Dermis microvascular lymphatic vessel endothelial cell (primary cell): ENCODE data around the gene KRT78. TPM values are rescaled to one million over a fixed set of nuclear protein-coding genes. Genes with fewer than 3 reads are reported as not detected.

ENCODE experiments used
- DNase-seq, 2 donors: peaks; one replicate each; pipeline versions ENCODE4 v3.0.0 to v3.0.0-alpha.2; 2010; ENCODE audit warnings: low read depth in 2 of 2
- total RNA-seq: library from RNA; depleted of rRNA; stranded (reverse); fragments of >200 nt; gene quantifications from 2 replicates; pipeline ENCODE4 v1.2.1, GENCODE V29; 2014

KRT78 gene
- total RNA-seq, 1 donor from 2014 or later = not detected

- no peak for DNase-seq
These were observed 34.7 kb downstream of the KRT78 start, which contains the start of gene KRT4 for GRCh38 chr12:52813885-52814709. Gene KRT4, minus strand, starts transcription at chr12:52814116. Its CDS starts 58 bp downstream, at chr12:52814058.

GRCh38 chr12:52813203-52813819, 35.5 kb downstream of the KRT78 start:
- DNase-seq = no peak

- DNase-seq = no peak
These were observed 36.0 kb downstream of the KRT78 start for GRCh38 chr12:52812749-52813148.

- no peak for DNase-seq
These were observed 36.8 kb downstream of the KRT78 start for GRCh38 chr12:52812073-52812400.

- no peak for DNase-seq
These were observed 37.4 kb downstream of the KRT78 start for GRCh38 chr12:52811191-52812072.

- DNase-seq = no peak
These were observed 38.2 kb downstream of the KRT78 start for GRCh38 chr12:52810554-52810953.

- DNase-seq = no peak
These were observed 39.6 kb downstream of the KRT78 start for GRCh38 chr12:52809166-52809565.

GRCh38 chr12:52808573-52809160, 40.1 kb downstream of the KRT78 start:
- DNase-seq = no peak

- no peak for DNase-seq
These were observed 41.0 kb downstream of the KRT78 start for GRCh38 chr12:52807544-52808470.

- no peak for DNase-seq
These were observed 41.8 kb downstream of the KRT78 start for GRCh38 chr12:52806821-52807543.

- DNase-seq = no peak
These were observed 42.5 kb downstream of the KRT78 start for GRCh38 chr12:52806169-52806811.

GRCh38 chr12:52805739-52806138, 43.1 kb downstream of the KRT78 start:
- DNase-seq = no peak

GRCh38 chr12:52805000-52805399, 43.8 kb downstream of the KRT78 start:
- DNase-seq = no peak

GRCh38 chr12:52802442-52802841, 46.4 kb downstream of the KRT78 start:
- no peak for DNase-seq

GRCh38 chr12:52801773-52802172, 47.0 kb downstream of the KRT78 start:
- DNase-seq = no peak

- no peak for DNase-seq
These were observed 48.4 kb downstream of the KRT78 start for GRCh38 chr12:52800259-52800917.

GRCh38 chr12:52799505-52800211, 49.1 kb downstream of the KRT78 start:
- no peak for DNase-seq
